ENCODE results near the gene LDLRAD4. TPM values are rescaled to one million over a fixed set of nuclear protein-coding genes. Genes with fewer than 3 reads are reported as not detected.

LDLRAD4 gene
- total and polyA plus RNA-seq, 2 donors (not counting 1 experiment from before 2014, with no cell fraction given), result 13.9 to 35.7 TPM

GRCh38 chr18:13398631-13399030 is 180.1 kb downstream of the LDLRAD4 start:
- no peak overlapping the region for H3K4me3 Mint-ChIP-seq
- H3K27me3 Mint-ChIP-seq, result peaks cover 3% of the 10 kb centered on the region
- Histone ChIP-seq H3K9ac (ENCODE audit: low read length) (no peak overlapping the region), H3K79me2 (ENCODE audit: control insufficient read depth, insufficient read depth, low read length) (no peaks in the 10 kb centered on the region), H3K4me2 (replicated peaks; ENCODE audit: low read depth, low read length, poor library complexity, severe bottlenecking) (no peak overlapping the region), H3K9me3 (ENCODE audit: control extremely low read depth in 1 of 3, control insufficient read depth in 2 of 3, insufficient read depth in 1 of 3, low read length in 2 of 3) (no peaks in the 10 kb centered on the region), H3K4me3 (ENCODE audit: control extremely low read depth in 1 of 5, extremely low read depth in 1 of 5, insufficient read depth in 1 of 5, low read depth in 2 of 5, low read length in 4 of 5) (no peak overlapping the region), H3K4me1 (ENCODE audit: control insufficient read depth in 2 of 2, insufficient read depth in 2 of 2, low read length in 2 of 2) (no peaks in the 10 kb centered on the region), H2AFZ (ENCODE audit: insufficient read depth, low read depth, low read length, poor library complexity, severe bottlenecking) (no peak overlapping the region), H3K27ac (ENCODE audit: low read length in 2 of 2) (no peak overlapping the region), H3K36me3 (replicated peaks in 1 of 2; ENCODE audit: control extremely low read depth in 1 of 2, control insufficient read depth in 1 of 2, extremely low read depth in 1 of 2, insufficient read depth in 2 of 2, low read length in 1 of 2) (no peaks in the 10 kb centered on the region), H4K20me1 (ENCODE audit: control insufficient read depth, insufficient read depth, low read length, poor library complexity, severe bottlenecking) (no peaks in the 10 kb centered on the region), H3K27me3 (replicated peaks in 1 of 4; ENCODE audit: control extremely low read depth in 1 of 4, control insufficient read depth in 3 of 4, insufficient read depth in 4 of 4, low read length in 3 of 4) (no peaks in the 10 kb centered on the region)
- H3K4me1 Mint-ChIP-seq, result no peaks in the 10 kb centered on the region
- 89% methylated on average over 11 of the region's 11 CpGs for WGBS (ENCODE audit: insufficient coverage)
- no peak for TF ChIP-seq EZH2 (IDR thresholded peaks at IDR 0.05; ENCODE audit: borderline replicate concordance, insufficient read depth, low read depth, low read length, poor library complexity, severe bottlenecking)
- TF ChIP-seq, protein P1, sequence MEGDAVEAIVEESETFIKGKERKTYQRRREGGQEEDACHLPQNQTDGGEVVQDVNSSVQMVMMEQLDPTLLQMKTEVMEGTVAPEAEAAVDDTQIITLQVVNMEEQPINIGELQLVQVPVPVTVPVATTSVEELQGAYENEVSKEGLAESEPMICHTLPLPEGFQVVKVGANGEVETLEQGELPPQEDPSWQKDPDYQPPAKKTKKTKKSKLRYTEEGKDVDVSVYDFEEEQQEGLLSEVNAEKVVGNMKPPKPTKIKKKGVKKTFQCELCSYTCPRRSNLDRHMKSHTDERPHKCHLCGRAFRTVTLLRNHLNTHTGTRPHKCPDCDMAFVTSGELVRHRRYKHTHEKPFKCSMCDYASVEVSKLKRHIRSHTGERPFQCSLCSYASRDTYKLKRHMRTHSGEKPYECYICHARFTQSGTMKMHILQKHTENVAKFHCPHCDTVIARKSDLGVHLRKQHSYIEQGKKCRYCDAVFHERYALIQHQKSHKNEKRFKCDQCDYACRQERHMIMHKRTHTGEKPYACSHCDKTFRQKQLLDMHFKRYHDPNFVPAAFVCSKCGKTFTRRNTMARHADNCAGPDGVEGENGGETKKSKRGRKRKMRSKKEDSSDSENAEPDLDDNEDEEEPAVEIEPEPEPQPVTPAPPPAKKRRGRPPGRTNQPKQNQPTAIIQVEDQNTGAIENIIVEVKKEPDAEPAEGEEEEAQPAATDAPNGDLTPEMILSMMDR (IDR thresholded peaks at IDR 0.05), result no peak
- POLR2A ChIA-PET, result no interaction called here
- ATAC-seq (ENCODE audit: low read depth), result no peak
- intact Hi-C loops (cut with micrococcal nuclease), result no loop called here
- CTCF ChIA-PET, result no interaction called here
- no peaks in the 10 kb centered on the region for H3K9me3 Mint-ChIP-seq (ENCODE audit: insufficient read depth)
- H3K27ac Mint-ChIP-seq, result no peak overlapping the region
- no peak for DNase-seq

DNA sequence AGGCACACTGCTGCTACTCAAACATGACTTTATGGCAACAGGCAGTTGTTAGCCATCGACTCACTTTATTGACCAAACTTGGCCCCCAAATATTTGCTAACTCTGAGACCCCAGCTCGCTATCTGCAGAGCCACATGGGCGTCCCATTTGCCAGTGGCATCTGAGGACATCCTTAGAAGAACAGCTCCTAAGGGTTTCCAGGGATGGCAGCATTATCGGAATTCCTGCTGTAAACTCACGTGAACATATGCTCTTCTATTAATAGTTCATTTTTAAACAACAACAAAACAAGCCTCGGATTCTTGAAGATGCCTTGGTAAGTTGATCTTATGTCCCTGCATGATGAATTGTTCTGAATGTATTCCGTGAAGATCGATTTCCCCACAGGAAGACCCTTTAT is 181.0 kb downstream of the LDLRAD4 start:
- no peak overlapping the region for H3K9ac ChIP-seq (ENCODE audit: low read length)
- no peaks in the 10 kb centered on the region for H3K79me2 ChIP-seq (ENCODE audit: control insufficient read depth, insufficient read depth, low read length)
- H3K4me3 ChIP-seq (ENCODE audit: control extremely low read depth in 1 of 5, extremely low read depth in 1 of 5, insufficient read depth in 1 of 5, low read depth in 2 of 5, low read length in 4 of 5), result no peak overlapping the region
- no peak overlapping the region for H3K4me2 ChIP-seq (replicated peaks; ENCODE audit: low read depth, low read length, poor library complexity, severe bottlenecking)
- no peaks in the 10 kb centered on the region for H3K27me3 ChIP-seq (replicated peaks in 1 of 4; ENCODE audit: control extremely low read depth in 1 of 4, control insufficient read depth in 3 of 4, insufficient read depth in 4 of 4, low read length in 3 of 4)
- H3K4me1 ChIP-seq (ENCODE audit: control insufficient read depth in 2 of 2, insufficient read depth in 2 of 2, low read length in 2 of 2), result no peaks in the 10 kb centered on the region
- no peak overlapping the region for H2AFZ ChIP-seq (ENCODE audit: insufficient read depth, low read depth, low read length, poor library complexity, severe bottlenecking)
- H4K20me1 ChIP-seq (ENCODE audit: control insufficient read depth, insufficient read depth, low read length, poor library complexity, severe bottlenecking), result no peaks in the 10 kb centered on the region
- TF ChIP-seq, protein P1 (IDR thresholded peaks at IDR 0.05), result no peak
- no peak for TF ChIP-seq EZH2 (IDR thresholded peaks at IDR 0.05; ENCODE audit: borderline replicate concordance, insufficient read depth, low read depth, low read length, poor library complexity, severe bottlenecking)
- CTCF ChIA-PET, result no interaction called here
- DNase-seq, result no peak
- POLR2A ChIA-PET, result no interaction called here
- Mint-ChIP-seq H3K27me3 (peaks cover 3% of the 10 kb centered on the region), H3K4me1 (no peaks in the 10 kb centered on the region), H3K4me3 (no peak overlapping the region), H3K27ac (no peak overlapping the region), H3K9me3 (ENCODE audit: insufficient read depth) (no peaks in the 10 kb centered on the region)
- H3K36me3 ChIP-seq (replicated peaks in 1 of 2; ENCODE audit: control extremely low read depth in 1 of 2, control insufficient read depth in 1 of 2, extremely low read depth in 1 of 2, insufficient read depth in 2 of 2, low read length in 1 of 2), result no peaks in the 10 kb centered on the region
- ATAC-seq (ENCODE audit: low read depth), result no peak
- WGBS (ENCODE audit: insufficient coverage), result 96% methylated on average over 3 of the region's 8 CpGs
- intact Hi-C loops (cut with micrococcal nuclease), result no loop called here
- H3K9me3 ChIP-seq (ENCODE audit: control extremely low read depth in 1 of 3, control insufficient read depth in 2 of 3, insufficient read depth in 1 of 3, low read length in 2 of 3), result no peaks in the 10 kb centered on the region
- H3K27ac ChIP-seq (ENCODE audit: low read length in 2 of 2), result no peak overlapping the region
